ENCODE results near the gene DOCK9.

The DOCK9 gene

DNA sequence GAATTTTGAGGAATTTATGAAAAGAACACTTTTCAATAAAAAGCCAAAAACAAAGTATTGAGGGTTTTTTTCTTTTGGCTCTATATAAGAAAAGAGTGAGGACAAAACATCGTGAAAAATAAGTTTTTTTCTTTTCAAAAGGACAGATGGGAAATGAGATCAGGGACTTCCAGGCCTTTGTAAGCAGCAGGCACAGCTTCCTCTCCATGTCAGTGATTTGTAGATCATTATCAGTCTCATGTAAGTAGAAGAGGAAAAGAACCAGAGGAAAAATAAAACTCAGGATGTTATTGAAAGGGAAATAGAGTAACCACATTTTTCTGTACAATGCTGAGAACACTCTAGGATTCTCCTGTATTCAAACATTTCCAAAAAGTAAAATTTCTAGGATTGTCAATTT, 29.9 kb downstream of the DOCK9 start:
- DNase-seq (ENCODE audit: low read depth in 2 of 2), result no peak

DNA sequence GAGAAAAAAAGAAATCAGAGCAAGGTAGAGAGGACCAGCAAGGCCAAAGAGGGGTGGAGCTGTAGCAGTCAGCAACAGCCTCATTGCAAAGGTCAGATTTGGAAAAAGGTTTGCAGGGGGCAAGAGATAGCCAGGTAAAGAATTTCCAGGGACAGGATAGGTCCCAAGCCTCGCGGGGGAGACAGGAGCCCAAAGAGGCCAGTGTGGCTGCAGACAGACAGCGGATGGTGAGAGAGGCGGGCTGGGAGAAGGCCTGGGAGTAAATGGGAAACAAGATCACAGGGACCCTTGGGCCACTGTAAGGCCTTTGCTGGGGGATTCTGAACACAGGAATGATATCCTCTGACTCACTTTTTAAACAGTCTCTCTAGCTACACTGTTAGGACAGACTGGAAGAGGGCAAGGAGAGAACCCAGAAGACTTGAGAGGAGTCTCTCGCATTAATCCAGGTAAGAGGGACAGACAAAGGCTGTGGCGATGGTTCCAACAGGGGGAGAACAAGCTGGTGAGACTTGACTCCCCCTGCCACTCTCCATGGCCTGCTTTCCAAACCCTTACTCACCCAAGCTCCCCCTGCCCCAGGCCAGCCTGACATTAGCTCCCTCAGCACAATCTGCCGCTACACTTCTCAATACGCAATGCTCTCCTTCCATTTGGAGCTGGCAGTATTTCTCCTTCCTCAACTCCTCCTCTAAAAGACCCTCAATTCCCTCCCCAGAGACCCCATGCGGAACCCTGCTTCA, 31.8 kb downstream of the DOCK9 start:
- DNase-seq (ENCODE audit: low read depth in 2 of 2), result no peak

DNA sequence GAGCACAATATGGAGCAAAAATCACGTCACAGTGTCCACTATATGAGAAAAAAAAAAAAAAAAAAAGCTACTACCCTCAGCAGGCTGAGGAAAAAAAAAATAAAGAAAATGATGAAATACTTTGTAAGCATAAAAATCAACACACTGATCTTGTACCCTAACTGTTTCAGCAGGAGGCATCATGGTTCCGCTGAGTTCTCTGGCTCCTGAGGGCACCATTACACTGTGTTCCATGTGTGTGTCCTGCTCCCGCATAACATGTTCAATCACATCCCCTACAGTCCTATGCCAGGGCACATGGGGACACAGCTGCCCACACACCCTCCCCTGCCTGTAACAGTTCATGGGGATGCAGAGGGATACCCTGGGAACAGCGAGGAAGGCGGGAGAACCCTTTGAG, 33.5 kb downstream of the DOCK9 start:
- DNase-seq (ENCODE audit: low read depth in 2 of 2), result no peak

DNA sequence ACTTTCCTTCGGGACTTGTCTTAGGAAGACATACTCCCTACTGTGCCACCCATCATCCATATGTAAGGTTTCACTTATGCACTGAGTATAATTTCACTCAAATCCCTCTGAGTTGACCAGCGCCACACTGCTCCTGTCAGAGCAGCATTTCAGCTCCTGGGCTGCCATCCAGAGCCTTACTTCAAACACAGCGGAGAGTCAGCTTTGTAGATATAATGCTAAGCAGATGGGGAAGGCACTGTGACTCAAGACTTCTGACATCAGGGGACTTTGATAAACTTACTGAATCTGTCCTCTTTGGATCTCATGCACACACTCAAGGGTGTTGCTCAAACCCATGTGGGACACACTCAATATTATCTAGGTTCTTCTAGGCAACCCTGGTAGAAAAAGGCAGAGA, 34.9 kb downstream of the DOCK9 start:
- no peak for DNase-seq (ENCODE audit: low read depth in 2 of 2)

DNA sequence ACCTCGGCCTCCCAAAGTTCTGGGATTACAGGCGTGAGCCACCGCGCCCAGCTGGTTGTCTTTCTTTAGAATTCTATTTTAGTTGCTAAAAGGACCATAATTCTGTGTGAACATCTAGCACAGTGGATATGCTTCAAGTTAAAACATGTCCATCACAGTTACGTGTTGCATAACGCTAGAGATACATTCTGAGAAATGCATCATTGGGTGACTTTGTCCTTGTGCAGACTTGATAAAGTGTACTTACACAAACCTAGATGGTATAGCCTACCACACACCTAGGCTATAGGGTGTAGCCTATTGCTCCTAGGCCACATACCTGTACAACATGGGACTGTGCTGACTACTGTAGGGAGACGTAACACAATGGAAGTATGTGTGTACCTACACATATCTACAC, 35.4 kb downstream of the DOCK9 start:
- DNase-seq (ENCODE audit: low read depth in 2 of 2), result no peak

DNA sequence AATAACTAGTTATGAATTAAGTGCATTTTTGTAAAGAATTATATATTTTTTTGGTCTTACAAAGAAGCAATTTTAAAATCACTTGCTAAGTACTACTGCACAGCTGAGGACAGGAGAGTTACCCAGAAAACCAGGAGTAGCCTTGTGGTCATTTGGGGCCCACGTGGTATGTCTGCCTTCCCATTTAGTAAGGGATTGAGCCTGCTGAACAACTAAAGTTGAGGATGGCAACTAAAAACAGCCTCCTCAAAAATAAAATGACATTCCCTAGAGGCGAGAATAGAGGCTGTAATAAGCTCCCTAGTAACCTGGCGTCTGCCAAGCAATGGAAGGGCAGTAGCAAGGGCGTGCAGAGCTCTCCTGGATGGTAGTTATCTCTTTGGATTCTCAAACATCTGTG, 36.3 kb downstream of the DOCK9 start:
- no peak for DNase-seq (ENCODE audit: low read depth in 2 of 2)

DNA sequence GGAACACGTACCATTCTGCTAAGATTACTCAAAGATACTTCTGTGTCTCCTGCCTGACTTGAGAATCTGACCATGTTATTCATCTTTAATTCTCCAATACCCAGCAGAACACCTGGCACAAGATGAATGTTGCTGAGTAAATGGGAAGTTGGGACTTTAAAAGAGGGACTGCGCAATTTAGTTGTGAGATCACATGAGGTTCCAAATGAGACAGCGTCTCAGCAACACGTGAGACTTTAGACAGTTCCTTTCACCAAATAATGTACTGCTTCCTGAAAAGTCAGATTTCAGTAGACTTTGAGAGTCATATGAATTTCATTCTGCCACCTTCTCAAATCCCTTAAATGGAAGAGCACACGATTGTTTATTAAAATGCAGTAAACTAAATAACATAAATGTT, 36.7 kb downstream of the DOCK9 start:
- DNase-seq (ENCODE audit: low read depth in 2 of 2), result no peak

DNA sequence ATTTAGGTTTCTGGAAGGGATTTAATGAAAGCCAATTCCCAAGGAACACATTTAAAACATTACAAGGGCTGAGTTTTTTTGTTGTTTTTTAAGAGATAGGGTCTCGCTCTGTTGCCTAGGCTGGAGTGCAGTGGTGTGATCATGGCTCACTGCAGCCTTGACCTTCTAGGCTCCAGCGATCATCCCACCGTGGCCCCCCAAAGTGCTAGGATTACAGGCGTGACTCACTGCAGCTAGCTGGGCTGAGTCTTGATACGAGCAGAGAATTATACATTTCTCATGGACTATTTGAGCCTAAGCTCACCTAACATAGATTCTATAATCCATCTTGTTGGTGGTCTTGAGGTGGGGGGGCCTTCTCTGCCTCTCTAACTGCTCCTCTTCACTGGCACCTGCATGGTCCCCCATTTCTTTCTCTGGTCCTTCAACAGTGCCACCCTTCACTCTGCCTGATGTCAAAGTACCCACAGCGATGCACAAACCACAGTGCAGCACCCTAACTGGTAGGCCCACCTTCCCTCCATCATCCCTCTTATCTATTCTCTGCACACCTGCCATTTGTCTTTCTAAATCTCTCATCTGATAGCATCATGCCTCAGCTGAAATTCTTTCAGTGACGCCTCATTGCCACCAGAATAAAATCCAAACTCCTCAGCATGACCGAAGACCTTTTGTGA, 37.4 kb downstream of the DOCK9 start:
- no peak for DNase-seq (ENCODE audit: low read depth in 2 of 2)

DNA sequence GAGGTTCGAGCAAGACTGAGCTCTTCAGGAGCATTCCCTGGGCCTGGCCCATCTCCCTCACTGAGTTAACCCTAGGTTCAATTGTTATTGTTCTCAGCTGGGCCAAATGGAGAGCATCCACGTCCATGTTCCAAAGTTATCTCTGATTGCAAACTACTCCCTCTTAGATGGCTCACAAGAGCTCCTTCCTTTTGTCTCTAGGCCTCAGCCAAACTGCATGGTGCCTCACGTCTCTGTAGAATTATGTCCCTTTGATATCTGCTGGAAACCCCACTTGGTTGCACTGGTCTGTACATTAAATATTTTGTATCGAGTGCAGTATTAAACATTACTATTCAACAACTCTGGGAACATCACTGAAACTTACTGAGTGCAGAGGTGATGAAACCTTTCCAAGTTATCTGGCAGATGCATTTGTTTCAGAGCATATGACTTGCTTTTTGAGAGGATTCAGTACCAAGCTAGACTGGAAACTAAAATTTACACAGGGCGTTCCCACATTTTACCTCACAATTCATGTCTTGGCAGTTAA, 38.1 kb downstream of the DOCK9 start:
- no peak for DNase-seq (ENCODE audit: low read depth in 2 of 2)

DNA sequence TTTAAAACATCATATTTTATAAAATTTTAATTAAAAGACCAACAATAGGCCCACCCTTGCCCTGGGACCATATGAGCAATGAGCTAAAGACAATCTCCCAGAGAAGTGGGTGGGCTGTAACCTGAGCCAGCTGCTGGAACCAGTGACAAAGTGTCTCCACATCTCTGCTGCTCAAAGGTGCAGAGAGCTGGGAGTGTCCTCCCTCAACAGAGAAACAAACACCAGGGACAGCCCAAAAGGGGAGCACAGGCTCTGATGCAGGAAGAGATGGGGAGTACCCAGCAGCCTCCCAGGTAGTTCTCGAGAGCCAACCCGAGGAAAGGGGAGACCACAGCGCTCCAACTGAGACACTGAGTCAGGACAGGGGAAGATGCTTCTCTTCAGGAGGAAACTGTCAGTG, 39.1 kb downstream of the DOCK9 start:
- no peak for DNase-seq (ENCODE audit: low read depth in 2 of 2)

DNA sequence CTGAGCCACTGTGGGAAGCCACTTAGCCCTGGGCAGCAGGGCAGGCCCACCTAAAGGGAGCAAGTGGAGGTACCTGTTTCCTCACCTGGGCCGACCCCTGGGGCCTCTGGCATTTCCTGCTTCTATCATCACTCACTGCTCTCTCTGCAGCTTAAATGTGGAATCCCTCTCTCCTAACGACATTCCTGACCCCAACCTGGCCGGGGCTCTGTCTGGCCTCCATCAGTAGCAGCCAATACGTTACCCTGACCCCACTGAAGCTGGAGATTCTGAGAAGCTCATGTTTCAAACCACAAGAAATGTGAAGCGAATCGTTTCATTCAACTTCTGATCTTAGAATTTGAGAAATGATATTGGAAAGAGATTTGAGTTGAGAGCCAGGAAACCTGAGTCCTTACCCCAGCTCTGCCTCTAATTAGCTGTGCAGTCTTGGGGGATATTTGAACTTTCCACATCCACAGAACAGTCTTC, 39.9 kb downstream of the DOCK9 start:
- no peak for DNase-seq (ENCODE audit: low read depth in 2 of 2)

DNA sequence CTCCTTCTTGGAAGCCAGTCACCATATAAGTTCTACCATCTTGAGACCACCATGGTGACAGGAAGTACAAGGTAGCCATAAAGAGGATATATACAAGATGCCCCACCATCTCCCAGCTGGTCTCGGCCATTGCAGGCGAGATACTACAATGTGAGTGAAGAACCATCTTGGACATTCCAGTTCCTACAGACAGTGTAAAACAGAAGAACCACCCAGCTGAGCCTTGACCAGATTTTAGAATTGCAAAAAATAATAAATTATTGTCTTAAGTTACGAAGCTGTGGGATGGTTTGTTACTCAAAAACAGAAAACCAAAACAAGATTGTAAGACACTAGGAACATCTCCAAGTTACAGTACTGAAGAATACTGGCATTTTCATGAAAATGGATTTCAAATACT, 43.6 kb downstream of the DOCK9 start:
- no peak for DNase-seq (ENCODE audit: low read depth in 2 of 2)

DNA sequence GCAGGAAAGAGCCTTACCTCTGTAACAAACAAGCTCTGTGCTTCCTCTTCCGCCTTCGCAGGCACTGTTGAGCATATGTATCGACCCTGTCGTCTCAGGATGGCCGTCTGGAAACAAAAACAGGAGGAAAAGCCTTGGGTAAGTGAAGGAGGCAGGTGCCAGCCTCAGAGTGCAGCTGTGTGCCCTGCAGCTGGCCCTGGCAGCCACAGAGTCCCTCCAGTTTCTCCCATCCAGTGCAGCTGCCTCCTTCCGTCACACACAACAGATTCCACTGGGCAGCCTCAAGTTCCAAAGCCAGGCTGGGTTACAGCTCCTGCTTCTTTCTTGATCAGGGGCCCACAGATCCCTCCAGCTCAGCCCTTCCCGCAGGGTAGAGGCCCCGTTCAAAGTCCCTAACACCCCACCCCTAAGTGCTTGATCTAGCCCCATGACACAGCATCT, 47.7 kb downstream of the DOCK9 start:
- DNase-seq (ENCODE audit: low read depth in 2 of 2), result no peak

DNA sequence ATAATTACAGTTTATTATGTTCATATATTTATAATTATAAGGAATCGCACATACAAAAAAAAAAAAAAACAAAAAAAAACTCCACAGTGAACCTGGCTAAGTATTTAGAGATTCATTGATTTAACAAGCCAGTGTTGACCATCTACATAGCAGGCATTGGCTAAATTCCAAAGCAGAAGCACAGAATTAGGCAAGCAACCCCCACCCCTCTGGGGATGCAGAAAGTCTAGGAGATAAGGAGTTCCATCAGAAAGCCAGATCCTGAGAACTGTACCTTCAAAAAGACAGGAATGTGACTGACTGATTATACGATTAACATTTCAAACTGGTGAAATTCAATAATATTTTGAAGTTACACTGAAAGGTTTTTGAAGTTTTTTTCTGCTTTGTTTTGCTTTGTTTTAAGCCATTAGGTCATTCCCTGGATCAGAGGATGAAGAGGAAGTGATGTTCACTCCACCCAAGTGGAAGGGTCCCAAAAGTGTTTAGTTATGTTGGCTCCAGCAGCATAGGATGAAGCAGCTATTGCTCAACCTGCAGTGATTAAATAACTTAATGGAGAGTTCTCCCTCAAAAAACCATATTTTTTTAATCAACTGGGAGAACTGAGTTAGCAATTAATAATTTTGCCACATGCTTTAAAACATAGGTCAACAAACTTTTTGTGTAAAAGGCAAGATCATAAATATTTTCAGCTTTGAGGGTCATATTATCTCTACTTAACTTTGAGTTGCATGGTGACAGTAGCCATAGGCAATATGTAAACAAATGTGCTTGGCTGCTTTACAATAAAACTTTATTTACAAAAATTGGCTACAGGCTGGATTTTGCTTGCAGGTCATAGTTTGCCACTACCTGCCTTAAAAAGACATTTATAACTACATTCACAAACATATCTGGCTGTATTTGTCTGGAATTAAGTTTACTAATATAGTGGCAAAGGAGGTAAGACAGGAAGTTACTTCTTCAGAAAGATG, 49.6 kb downstream of the DOCK9 start:
- DNase-seq (ENCODE audit: low read depth in 2 of 2), result no peak

DNA sequence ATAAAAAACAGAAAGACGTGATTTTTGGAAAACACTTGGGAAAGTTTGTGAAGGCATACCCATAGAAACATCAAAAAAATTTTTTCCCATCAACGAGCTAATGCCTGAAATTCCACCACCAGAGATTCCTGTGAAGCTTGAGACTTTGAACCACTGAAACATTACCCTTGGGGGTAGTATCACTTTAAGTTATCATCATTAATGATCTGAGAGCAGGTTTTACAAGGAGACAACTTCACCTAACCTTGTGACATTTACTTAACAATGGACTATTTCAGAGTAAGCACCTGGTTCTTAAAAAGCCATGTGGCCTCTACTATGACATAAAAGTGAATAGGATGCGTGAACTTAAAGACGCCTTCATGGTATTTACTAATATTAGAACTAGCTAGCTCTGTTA, 51.9 kb downstream of the DOCK9 start:
- DNase-seq (ENCODE audit: low read depth in 2 of 2), result no peak

DNA sequence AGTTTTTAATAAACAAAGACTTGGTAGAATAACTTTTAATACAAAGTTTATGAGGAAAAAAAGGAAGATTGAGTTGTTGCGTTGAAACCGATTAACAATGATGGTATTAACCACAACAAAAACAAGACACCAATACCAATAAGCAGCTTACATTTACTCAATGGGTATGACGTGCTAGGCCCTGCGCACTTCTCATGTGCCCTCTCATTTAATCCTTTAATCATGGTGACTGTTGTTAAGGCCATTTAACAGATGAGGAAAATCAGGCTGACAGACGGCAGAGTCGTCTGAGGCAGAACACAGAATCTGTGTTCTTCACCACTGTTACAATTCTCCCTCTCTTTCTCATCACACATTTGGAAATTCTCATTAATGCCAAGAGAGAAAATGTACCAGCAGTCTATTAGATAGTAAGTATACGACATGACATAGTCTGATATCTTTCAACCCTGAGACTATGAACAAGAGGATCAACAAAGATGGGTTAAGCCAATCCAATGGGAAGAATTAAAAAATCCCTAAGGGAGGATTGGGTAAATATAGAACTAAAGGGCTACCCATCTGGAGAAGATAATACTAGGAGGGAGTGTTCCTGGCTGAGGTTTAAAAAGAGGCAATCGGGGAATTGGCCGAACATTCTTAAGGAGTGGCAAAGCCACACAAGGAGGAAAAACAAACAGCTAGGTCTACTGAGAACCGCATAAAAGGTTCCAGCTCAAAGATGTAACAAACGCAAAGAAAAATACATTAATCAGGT, 54.0 kb downstream of the DOCK9 start:
- no peak for DNase-seq (ENCODE audit: low read depth in 2 of 2)

DNA sequence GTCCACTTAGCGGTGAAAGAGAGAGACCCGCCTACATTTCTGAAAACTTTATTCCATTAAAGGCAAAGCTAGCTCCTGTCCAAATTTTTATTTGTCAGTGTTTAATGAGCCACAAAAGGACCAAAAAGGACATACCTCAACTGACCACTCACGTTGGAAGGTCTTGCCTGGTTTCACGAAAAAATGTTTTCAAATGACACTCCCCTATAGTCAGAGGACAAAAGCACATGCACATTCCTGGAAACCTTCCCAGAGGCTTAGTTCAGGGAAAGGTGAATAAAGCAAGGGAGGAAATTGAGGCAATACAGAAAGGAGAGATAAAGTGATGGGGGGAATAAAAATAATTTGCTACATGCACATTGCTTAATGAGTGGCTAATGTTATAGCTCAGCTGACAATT, 55.6 kb downstream of the DOCK9 start:
- DNase-seq (ENCODE audit: low read depth in 2 of 2), result no peak

DNA sequence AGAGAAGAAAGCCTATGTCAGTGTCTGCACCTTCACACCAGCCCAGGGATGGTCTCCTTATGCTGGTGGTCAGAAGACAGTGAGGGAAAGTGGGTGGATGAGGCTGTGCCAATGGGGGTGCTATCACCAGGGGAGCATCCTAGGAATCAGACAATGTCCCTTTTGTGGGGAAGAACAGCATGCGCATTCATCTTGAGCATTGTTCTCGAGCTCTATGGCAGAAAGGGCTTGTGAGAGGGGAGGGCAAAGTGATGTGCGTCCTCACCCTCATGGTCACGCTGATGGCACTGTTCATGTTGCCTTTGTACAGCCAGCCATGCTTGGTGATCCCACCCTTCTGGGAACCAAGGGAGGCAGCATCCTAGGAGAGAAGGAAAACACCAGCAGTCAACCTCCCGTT, 56.1 kb downstream of the DOCK9 start:
- no peak for DNase-seq (ENCODE audit: low read depth in 2 of 2)

DNA sequence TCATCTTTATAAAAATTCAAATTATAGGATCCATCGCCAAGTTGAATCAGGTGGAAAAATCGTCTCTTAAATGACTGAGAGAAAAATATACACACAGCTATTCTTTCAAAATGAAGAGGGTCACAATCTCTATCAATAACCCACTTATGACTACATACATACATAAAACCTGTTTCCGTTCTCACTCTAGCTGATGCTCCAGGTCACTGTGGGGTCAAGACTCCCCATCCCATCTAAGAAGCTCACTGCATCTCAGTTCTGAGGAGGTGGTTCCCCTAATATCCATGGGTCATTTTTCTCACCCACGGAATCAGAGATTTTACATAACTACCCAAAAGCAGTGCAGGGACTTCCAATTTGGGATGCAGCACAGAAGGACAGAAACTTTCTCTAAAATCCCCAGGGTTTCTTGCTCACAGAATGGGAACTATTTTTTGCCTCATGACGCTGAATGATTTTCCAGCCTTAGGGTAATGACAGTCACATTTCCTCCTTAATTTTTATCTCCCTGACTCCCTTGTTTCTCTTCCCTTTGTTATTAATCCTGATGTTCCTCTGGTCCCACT, 56.8 kb downstream of the DOCK9 start:
- DNase-seq (ENCODE audit: low read depth in 2 of 2), result no peak

DNA sequence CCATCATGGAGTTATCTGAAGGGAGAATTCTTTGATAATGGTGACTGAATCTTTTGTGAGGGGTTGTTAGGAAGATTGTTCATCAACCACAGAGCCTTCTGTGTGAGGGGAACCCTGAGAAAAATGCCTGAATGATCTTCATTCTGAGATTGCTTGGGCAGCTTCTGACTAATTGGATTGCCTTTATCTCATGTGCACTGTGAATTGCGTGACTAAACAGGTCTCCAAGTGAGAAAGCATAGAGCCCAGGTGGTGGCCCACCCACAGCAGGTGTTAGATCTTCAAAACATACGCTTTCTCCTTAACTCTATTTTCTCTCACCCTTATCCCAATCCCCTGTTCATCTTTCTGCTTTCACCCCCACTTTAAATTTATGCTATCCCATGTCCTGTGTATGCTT, 58.3 kb downstream of the DOCK9 start:
- DNase-seq (ENCODE audit: low read depth in 2 of 2), result no peak

DNA sequence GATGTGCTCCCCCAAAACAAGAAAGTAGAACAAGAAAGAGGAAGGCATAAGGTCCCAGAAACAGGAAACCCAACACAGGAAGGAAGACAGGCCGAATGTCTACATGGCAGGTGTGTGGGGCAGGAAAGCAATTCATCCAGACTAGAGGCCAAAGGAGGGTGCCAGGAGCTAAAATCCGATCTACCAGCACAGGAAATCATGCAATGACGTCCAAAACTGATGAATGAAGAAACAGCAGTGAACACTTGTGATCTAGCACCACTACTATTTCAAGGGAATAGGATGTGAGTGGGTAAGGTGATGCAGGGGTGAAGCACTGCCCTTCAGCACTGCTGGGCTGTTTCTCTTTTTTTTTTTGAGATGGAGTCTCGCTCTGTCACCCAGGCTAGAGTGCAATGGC, 59.1 kb downstream of the DOCK9 start:
- DNase-seq (ENCODE audit: low read depth in 2 of 2), result no peak
